Thyroid gland (tissue), 4 donors: ENCODE results near the gene ZNF783. TPM values are rescaled to one million over a fixed set of nuclear protein-coding genes. Genes with fewer than 3 reads are reported as not detected.

Experiments used
- DNase-seq, 2 donors: peaks; one replicate each; pipeline ENCODE4 v3.0.0-alpha.2; 2019
- H3K27ac ChIP-seq, 3 donors: fragments of 200-600 bp; sonication (generic); 1 replicate in 2 of 3; 2 replicates in 1 of 3; pipeline ENCODE4 v1.5.1; 2016 to 2019; ENCODE audit warnings: mild to moderate bottlenecking in 1 of 3, moderate library complexity in 1 of 3
- H3K27me3 ChIP-seq: fragments of 200-600 bp; sonication (generic); one replicate; pipeline ENCODE4 v1.5.1; 2019
- H3K36me3 ChIP-seq, 2 donors: fragments of 200-600 bp; sonication (generic); one replicate each; pipeline ENCODE4 v1.5.1; 2016 to 2019
- H3K4me1 ChIP-seq, 2 donors: fragments of 200-600 bp; sonication (generic); one replicate each; pipeline ENCODE4 v1.5.1; 2017 to 2019
- H3K4me3 ChIP-seq, 3 donors: fragments of 200-600 bp; sonication (generic); replicated peaks in 1 of 3; 1 replicate in 2 of 3; 2 replicates in 1 of 3; pipeline ENCODE4 v1.5.1; 2016; ENCODE audit warnings: mild to moderate bottlenecking in 1 of 3
- H3K9me3 ChIP-seq: fragments of 200-600 bp; sonication (generic); one replicate; pipeline ENCODE4 v1.5.1; 2017
- POLR2A ChIP-seq, 2 donors: fragments of 450-650 bp; IDR thresholded peaks; one replicate each; pipeline ENCODE4 v1.6.1; 2017; ENCODE audit warnings: antibody characterized with exemption in 2 of 2, mild to moderate bottlenecking in 2 of 2, moderate library complexity in 1 of 2
- WGBS, 2 donors: methylation state at CpG; one replicate each; pipeline ENCODE4 v1.1.5; 2017; 5-methylcytosine and 5-hydroxymethylcytosine counted together
- intact Hi-C: fragments of 100-400 bp; cut with DNase I; formaldehyde crosslinking; loops from one replicate; pipeline ENCODE4 v1.15.1; 2023
- total RNA-seq, 4 donors: library from RNA; depleted of rRNA; stranded (reverse); fragments of >200 nt; gene quantifications; one replicate each; pipeline ENCODE4 v1.2.3, GENCODE V29; 2016
- TF ChIP-seq, protein P1 (sequence below), 6 experiments: fragments of 200-600 bp in 3 of 6; fragments of 450-650 bp in 3 of 6; sonication (generic) in 3 of 6; IDR thresholded peaks; one replicate each; pipeline ENCODE4 v1.5.1; 2016 to 2019; ENCODE audit warnings: antibody characterized with exemption in 6 of 6, mild to moderate bottlenecking in 2 of 6, inconsistent platforms in 1 of 6, moderate library complexity in 1 of 6

Gene ZNF783
- total RNA-seq, 4 donors from 2014 or later = 11.3 to 18.0 (median 15.1) TPM

GRCh38 chr7:149255174-149255573 lies 6.8 kb upstream of the ZNF783 start:
- H3K27ac ChIP-seq = no peak overlapping the region
- H3K4me1 ChIP-seq = no peaks in the 10 kb centered on the region
- no peak for TF ChIP-seq POLR2A (IDR thresholded peaks at IDR 0.05)
- TF ChIP-seq, protein P1, sequence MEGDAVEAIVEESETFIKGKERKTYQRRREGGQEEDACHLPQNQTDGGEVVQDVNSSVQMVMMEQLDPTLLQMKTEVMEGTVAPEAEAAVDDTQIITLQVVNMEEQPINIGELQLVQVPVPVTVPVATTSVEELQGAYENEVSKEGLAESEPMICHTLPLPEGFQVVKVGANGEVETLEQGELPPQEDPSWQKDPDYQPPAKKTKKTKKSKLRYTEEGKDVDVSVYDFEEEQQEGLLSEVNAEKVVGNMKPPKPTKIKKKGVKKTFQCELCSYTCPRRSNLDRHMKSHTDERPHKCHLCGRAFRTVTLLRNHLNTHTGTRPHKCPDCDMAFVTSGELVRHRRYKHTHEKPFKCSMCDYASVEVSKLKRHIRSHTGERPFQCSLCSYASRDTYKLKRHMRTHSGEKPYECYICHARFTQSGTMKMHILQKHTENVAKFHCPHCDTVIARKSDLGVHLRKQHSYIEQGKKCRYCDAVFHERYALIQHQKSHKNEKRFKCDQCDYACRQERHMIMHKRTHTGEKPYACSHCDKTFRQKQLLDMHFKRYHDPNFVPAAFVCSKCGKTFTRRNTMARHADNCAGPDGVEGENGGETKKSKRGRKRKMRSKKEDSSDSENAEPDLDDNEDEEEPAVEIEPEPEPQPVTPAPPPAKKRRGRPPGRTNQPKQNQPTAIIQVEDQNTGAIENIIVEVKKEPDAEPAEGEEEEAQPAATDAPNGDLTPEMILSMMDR (IDR thresholded peaks at IDR 0.05) = no peak
- intact Hi-C loops = no loop called here
- no peak overlapping the region for H3K4me3 ChIP-seq
- H3K36me3 ChIP-seq = peaks cover 28 to 46% of the 10 kb centered on the region in 2 donors
- no peaks in the 10 kb centered on the region for H3K9me3 ChIP-seq
- H3K27me3 ChIP-seq = no peaks in the 10 kb centered on the region
- no peak for DNase-seq
- WGBS, 2 donors = 95% methylated on average over 5 of the region's 5 CpGs

- 89 to 97% methylated on average over 4 of the region's 4 CpGs for WGBS, 2 donors
- H3K27me3 ChIP-seq = no peaks in the 10 kb centered on the region
- H3K4me1 ChIP-seq = peaks cover 0 to 5% of the 10 kb centered on the region in 2 donors
- intact Hi-C loops = no loop called here
- H3K36me3 ChIP-seq = peaks cover 28 to 34% of the 10 kb centered on the region in 2 donors
- DNase-seq = no peak
- H3K27ac ChIP-seq = no peak overlapping the region
- no peaks in the 10 kb centered on the region for H3K9me3 ChIP-seq
- TF ChIP-seq POLR2A (IDR thresholded peaks at IDR 0.05) = no peak
- TF ChIP-seq, protein P1 (IDR thresholded peaks at IDR 0.05) = no peak
- H3K4me3 ChIP-seq = no peak overlapping the region
These were observed 5.4 kb upstream of the ZNF783 start for GRCh38 chr7:149256568-149256967.

DNA sequence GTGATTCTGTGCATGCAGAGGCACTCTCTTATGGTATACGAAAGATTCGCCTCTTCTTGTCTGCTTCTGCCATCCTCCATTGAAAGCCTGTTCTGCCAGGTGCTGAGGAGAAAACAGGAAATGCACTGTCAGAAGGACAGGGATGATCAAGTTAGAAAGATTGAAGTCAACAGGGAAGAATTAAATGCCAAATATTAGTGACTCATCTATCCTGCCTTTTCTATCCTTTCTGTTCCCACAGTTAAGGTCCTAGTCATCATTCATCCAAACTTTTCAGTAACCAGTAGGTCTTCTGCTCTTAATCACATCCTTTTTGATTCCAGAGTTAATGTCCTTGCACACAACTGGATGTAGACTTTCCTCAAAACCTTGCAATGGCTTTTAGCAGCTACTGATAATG lies 4.8 kb upstream of the ZNF783 start:
- 92 to 94% methylated on average over 2 of the region's 2 CpGs for WGBS, 2 donors
- DNase-seq = no peak
- H3K9me3 ChIP-seq = no peaks in the 10 kb centered on the region
- no peak overlapping the region for H3K4me3 ChIP-seq
- H3K4me1 ChIP-seq = peaks cover 0 to 5% of the 10 kb centered on the region in 2 donors
- intact Hi-C loops = no loop called here
- H3K27ac ChIP-seq = no peak overlapping the region
- TF ChIP-seq, protein P1 (IDR thresholded peaks at IDR 0.05) = no peak
- TF ChIP-seq POLR2A (IDR thresholded peaks at IDR 0.05) = no peak
- H3K27me3 ChIP-seq = no peaks in the 10 kb centered on the region
- H3K36me3 ChIP-seq = peaks cover 28 to 31% of the 10 kb centered on the region in 2 donors

DNA sequence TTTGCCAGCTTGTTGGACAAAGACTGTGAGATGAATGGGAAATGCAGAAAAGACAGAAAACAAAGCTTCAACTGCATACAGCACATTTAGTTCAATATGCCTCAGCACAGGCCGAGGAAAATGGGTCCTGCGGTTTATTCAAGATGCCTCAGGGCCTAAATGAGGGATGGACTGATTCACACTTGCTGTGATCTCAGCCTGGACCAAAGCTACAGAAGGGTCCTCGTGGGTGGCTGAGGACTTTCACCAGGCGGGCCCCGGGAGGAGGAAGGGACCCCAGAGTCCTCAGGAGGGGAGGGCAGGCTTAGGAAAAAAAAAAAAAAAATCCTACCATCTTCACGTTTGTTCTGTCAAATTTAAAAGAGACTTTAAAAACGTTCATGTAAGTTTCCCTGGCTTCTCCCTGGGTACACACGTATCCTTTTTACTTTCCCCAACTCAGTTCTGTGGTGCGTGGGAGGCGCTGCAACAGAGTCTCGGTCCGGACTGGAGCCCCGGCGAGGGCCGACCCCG lies 624 bp upstream of the ZNF783 start:
- peak overlapping the region; percentile 71 to 84 (median 78) for H3K27ac ChIP-seq
- no peaks in the 10 kb centered on the region for H3K27me3 ChIP-seq
- no peak for DNase-seq
- peaks cover 5 to 6% of the 10 kb centered on the region in 2 donors for H3K36me3 ChIP-seq
- H3K4me3 ChIP-seq = peak overlapping the region; percentile 41 to 61 (median 48)
- H3K9me3 ChIP-seq = no peaks in the 10 kb centered on the region
- H3K4me1 ChIP-seq = peaks cover 11 to 16% of the 10 kb centered on the region in 2 donors
- WGBS, 2 donors = 4 to 6% methylated on average over 16 of the region's 16 CpGs
- intact Hi-C loops = no loop called here
- TF ChIP-seq, protein P1 (IDR thresholded peaks at IDR 0.05) = no peak
- TF ChIP-seq POLR2A (IDR thresholded peaks at IDR 0.05) = no peak

GRCh38 chr7:149266451-149266850 lies 4.5 kb downstream of the ZNF783 start:
- peaks cover 11 to 12% of the 10 kb centered on the region in 2 donors for H3K4me1 ChIP-seq
- no peak for TF ChIP-seq POLR2A (IDR thresholded peaks at IDR 0.05)
- TF ChIP-seq, protein P1 (IDR thresholded peaks at IDR 0.05) = no peak
- intact Hi-C loops = no loop called here
- 92 to 96% methylated on average over 21 of the region's 21 CpGs for WGBS, 2 donors
- H3K27me3 ChIP-seq = no peaks in the 10 kb centered on the region
- H3K9me3 ChIP-seq = no peaks in the 10 kb centered on the region
- no peak overlapping the region for H3K4me3 ChIP-seq
- no peak overlapping the region for H3K27ac ChIP-seq
- H3K36me3 ChIP-seq = peaks cover 16 to 33% of the 10 kb centered on the region in 2 donors
- no peak for DNase-seq
